GM21529 (cell line): Measurements from ENCODE around the gene DPF3.

Source experiments
- ATAC-seq: cut with Tn5 transposase; IDR thresholded peaks from one replicate; pipeline ENCODE4 v1.9.1; 2021; ENCODE audit not compliant: unreplicated experiment

DPF3 gene

GRCh38 chr14:72745546-72745945 is 148.4 kb downstream of the DPF3 start:
- no peak for ATAC-seq

- no peak for ATAC-seq
Measured at GRCh38 chr14:72744416-72745120, 149.3 kb downstream of the DPF3 start.

GRCh38 chr14:72743626-72744025 is 150.3 kb downstream of the DPF3 start:
- no peak for ATAC-seq

DNA sequence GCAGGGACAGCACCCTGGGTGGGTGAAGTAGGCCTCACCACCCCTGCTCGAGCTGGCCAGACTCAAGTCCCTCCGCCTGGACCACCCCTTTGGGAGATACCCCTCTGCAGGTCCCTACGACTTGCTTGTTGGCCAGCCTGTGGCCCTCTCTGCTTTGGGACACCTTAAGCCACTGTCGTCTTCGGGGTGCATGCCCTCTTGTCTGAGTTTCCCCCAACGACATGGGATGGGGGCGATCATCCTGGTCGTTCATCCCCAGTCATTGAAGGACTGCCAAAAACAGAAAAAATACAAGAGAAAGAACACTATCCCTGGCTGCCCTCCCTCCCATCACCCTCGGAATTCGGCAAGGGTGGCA is 151.1 kb downstream of the DPF3 start:
- ATAC-seq = no peak

DNA sequence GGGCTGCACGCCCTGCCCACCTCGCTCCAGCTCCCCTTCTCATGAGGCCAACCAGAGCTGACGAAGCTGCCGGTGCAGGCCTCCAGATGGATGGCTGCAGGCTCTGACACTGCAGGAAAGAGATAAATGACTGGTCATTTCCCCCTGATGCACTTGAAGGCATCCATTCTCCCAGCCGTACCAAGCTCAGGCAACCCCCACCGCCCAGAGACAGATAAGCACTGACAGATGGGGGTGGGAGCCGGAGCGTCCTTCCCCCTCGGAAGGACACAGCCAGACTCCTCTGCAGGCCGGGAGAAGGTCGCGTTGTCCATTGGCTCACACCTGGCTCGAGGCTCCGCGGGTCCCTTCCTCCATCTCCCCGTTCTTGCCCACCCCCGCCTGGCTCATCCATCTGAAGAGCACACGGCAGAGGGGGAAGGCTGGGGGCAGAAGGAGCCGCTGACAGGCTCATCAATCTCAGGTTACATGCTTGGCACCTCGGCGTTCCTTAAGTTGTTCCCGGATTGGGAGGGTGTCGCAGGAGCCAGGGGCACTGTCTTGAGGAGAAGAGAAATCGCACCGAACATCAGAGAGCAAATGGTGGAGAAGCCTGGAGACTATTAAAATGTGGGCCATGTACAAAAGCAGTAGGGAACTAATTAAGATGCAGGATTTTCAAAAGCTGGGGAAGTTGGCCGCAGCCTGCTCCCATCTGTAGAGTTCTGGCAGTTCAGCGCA is 151.6 kb downstream of the DPF3 start:
- no peak for ATAC-seq

DNA sequence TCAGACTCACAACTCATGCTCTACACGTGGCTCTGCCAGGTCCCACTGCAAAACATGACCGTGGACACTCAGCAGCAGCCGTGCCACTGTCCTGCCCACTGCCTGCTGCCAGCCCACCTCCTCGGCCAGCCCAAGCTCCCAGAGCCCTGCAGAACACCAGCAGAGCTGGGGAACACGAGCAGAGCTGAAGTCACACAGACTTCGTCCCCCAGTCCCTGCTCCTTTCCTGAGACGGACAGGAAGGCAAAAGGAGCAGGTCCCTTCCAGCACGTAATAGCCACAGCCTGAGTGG is 152.1 kb downstream of the DPF3 start:
- ATAC-seq = no peak

DNA sequence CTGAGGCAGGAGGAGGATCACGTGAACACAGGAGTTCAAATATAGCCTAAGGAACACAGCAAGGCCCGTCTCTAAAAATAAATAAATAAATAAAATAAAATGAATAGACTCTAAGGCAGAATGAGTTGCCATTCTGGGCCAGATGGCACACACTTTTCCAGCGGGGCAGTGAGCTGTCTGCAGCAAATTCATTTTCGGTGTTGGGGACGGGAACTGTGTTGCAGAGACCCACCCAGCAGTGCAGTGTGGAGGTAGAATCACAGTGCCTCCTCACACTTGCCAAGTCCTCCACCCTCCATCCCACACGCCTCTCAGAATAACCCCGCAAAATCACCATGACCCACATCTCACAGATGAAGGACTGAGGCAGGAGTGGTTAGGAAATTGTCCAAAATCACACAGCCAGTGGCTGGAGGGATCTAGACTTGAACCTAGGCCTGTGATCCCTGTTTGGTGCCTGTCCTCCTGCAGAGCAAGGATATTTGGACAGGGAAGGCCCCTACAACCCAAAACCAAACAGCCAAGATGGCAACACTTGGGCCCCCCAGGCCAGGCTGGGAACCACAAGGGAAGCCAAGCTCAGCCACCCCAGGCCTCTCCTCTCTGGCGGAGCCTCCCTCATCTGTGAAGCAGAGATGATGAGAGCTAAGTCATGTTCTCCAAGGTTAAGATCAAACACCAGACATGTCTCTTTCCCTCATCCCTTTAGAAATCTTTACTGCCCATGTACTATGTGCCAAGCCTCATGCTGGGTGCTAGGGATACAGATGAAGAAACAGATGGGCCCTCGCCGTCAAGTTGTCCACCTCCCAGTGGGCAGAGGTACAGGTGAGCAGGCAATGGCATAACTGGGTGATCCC is 152.7 kb downstream of the DPF3 start:
- ATAC-seq = no peak

GRCh38 chr14:72740504-72740961 is 153.4 kb downstream of the DPF3 start:
- ATAC-seq = no peak

- no peak for ATAC-seq
Measured at GRCh38 chr14:72739446-72740405, 154.2 kb downstream of the DPF3 start.

DNA sequence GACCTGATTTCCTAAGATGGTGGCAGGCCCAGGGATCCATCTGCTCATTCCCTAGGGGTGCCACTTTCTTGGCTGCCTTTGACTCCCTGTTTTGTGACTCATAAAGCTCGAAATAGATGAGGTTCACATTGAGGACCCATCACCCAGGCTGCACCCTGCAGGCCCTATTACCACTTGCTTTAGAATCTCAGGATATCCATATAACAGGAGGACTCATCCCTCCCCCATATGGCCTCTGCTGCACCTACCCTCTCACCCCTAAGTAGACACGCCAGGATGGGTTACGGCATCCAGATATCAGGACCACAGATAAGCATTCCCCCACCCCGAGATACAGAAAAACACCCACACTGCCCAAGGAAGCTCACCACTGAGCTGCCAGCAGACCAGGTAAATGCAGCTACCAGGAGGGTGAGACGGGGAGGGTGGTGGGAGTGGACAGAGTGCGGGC is 155.7 kb downstream of the DPF3 start:
- ATAC-seq = no peak

DNA sequence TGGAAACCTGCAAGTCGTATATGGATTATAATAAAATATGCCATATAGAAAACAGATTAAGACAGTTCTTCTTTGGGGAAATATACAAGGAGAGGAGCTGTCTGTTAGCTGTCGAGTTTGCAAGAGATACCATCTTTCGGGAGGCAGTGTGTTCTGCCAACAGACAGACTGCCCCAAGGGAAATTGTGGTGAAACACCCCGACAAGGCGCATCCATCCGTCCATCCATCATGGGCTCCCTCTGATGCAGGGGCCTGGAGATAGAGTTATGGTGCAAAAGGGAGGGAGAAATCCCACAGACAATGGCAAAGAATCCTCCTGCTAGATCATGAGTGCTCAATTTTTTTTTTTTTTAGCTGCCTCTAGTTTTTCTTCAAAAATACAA is 156.3 kb downstream of the DPF3 start:
- ATAC-seq = no peak

DNA sequence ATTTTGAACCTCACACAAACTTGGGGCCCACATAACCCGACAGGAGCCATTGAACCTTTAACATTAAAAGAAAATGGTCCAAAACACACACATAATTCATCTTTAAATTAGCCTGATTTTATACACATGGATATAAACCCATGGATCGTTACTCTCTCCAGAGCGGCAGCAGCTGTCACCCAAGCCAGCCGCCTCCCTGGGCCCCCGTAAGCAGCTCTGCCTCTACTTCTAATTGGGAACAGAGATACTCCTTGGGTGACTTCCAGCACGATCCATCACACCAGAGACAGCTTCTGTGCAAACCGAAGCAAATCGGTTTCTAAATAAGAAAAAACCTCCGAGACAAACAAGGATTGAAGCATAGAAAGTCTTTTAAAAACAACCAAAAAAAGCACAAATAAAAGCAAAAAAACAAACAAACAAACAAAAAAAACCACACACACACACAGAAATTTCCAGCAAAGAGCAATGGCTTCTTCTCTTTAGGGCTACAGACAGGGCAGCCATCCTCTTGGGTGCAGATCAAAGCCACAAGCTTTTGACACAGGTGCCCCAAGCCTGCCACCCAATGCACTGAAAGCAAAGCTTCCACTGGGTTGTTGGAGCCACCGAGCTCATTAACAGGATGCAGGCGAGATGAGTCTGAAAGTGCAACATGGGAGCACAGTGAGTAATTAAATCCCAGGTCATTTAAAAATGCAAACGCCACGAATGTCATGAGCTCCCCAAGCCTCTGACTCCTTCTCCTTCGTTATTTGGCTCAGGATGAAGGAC is 156.9 kb downstream of the DPF3 start:
- no peak for ATAC-seq

DNA sequence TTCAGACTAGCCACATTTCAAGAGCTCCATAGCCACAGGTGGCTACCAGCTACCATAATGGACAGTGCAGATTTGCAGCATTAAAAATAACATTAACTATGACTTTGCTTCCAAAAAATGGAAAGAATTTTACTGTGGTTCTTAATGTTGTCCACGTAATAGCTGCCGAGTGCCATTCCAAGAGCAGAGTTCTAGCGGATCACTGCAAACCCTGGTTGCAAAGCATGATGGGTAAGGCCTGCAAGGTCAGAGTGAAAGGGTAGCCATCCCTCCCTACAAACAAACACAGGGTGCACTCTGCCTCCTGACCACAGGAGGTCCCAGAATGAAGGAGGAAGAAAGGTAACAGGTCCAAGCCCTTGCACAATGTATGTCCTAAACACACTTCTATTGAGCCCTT is 157.6 kb downstream of the DPF3 start:
- no peak for ATAC-seq

- ATAC-seq = no peak
Measured at GRCh38 chr14:72732022-72732780, 161.7 kb downstream of the DPF3 start.

- ATAC-seq = no peak
Measured at GRCh38 chr14:72731252-72732020, 162.5 kb downstream of the DPF3 start.

- ATAC-seq = no peak
Measured at GRCh38 chr14:72730468-72730867, 163.4 kb downstream of the DPF3 start.

- no peak for ATAC-seq
Measured at GRCh38 chr14:72726444-72726843, 167.5 kb downstream of the DPF3 start.

GRCh38 chr14:72723858-72724530 is 169.9 kb downstream of the DPF3 start:
- no peak for ATAC-seq
